ENCODE results near the gene XYLB. TPM values are rescaled to one million over a fixed set of nuclear protein-coding genes. Genes with fewer than 3 reads are reported as not detected.

The XYLB gene
- total RNA-seq, 1 experiment from 2014 or later = 18.1 TPM

DNA sequence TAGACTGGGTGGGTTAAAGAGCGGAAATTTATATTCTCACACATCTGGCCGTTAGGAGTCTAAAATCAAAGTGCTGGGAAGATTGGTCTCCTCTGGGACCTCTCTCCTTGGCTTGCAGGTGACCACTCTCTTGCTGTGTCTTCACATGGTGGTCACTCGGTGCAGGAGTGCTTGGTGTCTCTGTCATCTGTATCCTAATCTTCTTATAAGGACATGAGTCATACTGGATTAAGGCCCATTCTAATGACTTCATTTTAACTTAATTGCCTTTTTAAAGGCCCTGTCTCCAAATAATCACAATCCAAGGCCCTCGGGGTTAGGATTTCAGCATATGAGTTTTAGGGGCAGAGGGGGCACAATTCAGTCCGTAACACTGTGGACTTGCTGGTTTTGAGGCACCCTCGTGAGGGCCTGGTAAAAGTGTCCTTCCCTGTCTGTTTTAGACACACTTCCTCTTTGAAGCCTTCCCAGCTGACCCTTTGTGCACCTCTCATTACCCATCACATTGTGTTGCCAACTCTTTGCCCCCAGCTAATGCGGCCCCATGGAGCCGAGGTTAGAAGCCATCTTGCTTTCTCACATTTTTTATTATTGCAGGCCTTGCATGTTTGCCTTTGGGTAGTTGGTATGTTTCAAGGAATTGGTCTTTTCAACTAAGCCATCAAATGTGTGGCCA is 3.2 kb downstream of the XYLB start:
- in situ Hi-C loops (cut with HindIII; ENCODE audit: low pct_unique_long_range_greater_than_20kb, low sequenced_read_pairs) = no loop called here
- no peak for DNase-seq (ENCODE audit: low read depth, low spot score)

DNA sequence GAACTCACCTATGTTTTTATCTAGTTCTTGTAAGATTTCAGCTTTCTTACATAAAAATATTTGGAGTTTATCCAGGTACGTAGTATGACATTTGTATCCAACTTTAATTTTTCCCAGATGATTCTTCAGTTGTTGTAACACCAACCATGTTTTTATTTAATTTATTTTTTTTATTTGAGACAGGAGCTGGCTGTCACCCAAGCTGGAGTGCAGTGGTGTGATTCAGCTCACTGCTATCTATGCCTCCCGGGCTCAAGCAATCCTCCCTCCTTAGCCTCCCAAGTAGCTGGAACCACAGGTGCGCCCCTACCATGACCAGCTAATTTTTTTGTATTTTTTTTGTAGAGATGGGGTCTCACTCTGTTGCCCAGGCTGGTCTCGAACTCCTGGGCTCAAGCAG is 6.6 kb downstream of the XYLB start:
- DNase-seq (ENCODE audit: low read depth, low spot score) = no peak
- in situ Hi-C loops (cut with HindIII; ENCODE audit: low pct_unique_long_range_greater_than_20kb, low sequenced_read_pairs) = no loop called here

DNA sequence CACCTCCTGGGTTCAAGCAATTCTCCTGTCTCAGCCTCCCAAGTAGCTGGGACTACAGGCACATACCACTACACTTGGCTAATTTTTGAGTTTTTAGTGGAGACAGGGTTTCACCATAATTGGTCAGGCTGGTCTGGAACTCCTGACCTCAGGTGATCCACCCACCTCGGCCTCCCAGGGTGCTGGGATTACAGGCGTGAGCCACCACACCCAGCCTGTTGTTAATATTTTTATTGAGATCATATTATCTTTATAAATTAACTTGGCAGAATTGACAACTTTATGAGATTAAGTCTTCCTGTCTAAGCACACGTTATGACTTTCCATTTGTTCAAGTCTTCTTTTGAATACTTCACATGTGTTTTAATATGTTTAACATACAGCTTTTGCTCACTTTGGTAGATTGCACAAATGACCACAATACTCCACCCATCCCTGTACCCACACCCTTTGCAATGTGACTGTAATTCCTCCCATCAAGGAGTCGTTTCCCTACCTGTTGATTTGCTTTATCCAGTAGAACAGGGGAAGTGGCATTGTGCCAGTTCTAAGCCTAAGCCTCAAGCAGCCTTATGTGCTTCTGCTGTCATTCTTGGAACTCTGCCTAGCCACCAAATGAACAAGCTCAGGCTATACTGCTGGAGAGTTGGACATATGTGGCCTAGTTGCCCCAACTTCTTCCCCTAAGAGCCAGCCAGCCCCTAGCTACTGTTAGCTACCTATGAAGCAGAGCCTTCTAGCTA is 8.2 kb downstream of the XYLB start:
- no peak for DNase-seq (ENCODE audit: low read depth, low spot score)
- in situ Hi-C loops (cut with HindIII; ENCODE audit: low pct_unique_long_range_greater_than_20kb, low sequenced_read_pairs) = no loop called here

- no peak for DNase-seq (ENCODE audit: low read depth, low spot score)
- in situ Hi-C loops (cut with HindIII; ENCODE audit: low pct_unique_long_range_greater_than_20kb, low sequenced_read_pairs) = no loop called here
Measured at GRCh38 chr3:38359038-38359437, 12.5 kb downstream of the XYLB start.

DNA sequence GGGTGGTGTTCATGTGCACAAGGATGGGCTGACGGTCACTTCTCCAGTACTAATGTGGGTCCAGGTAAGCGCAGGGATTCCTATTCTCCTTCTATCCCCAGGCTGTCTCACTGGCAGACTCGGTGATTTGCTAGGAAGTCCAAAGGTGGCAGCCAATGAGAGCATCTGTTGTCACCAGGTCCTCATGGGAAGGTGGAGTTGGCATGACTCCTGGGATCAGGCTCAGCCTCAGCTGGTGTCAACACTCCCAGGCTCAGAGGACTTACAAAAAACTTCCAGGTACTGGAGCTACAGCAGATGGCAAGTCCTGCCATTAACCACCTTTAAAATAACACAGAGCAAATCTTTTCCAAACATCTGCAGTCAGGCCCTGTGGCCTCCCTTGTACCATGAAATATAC is 13.8 kb downstream of the XYLB start:
- no peak for DNase-seq (ENCODE audit: low read depth, low spot score)
- in situ Hi-C loops (cut with HindIII; ENCODE audit: low pct_unique_long_range_greater_than_20kb, low sequenced_read_pairs) = no loop called here

- DNase-seq (ENCODE audit: low read depth, low spot score) = no peak
- in situ Hi-C loops (cut with HindIII; ENCODE audit: low pct_unique_long_range_greater_than_20kb, low sequenced_read_pairs) = no loop called here
Measured at GRCh38 chr3:38361496-38361895, 14.9 kb downstream of the XYLB start.

DNA sequence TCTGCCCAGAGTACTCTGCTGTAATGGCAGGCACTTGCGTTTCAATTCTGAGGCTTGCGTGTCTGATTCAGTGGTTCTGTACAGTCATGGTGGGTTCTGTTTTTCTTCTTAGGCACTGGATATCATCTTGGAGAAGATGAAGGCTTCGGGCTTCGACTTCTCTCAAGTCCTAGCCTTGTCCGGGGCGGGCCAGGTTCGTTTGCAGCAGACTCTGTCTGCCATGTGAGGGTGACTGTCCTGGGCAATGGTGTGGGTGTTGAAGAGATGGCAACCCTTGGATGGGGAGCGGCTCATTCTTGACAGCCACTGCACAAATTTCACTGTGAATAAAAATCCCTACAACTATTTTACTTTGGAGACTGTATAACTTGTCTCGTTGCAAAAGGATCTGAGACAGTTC is 16.2 kb downstream of the XYLB start:
- DNase-seq (ENCODE audit: low read depth, low spot score) = no peak
- in situ Hi-C loops (cut with HindIII; ENCODE audit: low pct_unique_long_range_greater_than_20kb, low sequenced_read_pairs) = no loop called here

GRCh38 chr3:38364721-38365400 is 18.3 kb downstream of the XYLB start:
- no peak for DNase-seq (ENCODE audit: low read depth, low spot score)
- in situ Hi-C loops (cut with HindIII; ENCODE audit: low pct_unique_long_range_greater_than_20kb, low sequenced_read_pairs) = no loop called here

DNA sequence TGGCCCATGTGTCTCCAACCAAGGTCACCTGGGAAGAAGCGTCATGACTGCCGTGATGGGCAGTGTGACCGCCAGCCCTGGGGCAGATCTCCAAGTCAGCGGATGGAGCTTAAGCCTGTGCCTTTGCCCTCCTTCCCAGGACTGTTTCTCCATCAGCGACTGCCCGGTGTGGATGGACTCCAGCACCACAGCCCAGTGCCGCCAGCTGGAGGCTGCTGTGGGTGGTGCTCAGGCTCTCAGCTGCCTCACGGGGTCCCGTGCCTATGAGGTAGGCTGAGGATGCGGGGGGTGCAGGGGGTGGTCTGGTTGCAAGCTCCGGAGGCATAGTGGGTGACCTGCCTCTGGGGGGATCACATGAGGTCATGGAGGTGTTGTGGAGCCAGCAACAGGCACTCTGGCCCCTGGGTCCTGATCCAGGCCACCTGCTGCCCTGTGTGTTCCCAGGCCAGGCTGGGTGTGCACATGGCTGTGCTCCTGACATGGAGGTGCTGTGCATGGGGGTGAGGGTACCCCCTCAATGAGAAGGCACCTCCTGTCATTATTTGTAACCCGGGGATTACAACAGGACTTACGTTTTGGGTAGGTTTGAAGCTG is 19.0 kb downstream of the XYLB start:
- in situ Hi-C loops (cut with HindIII; ENCODE audit: low pct_unique_long_range_greater_than_20kb, low sequenced_read_pairs) = no loop called here
- no peak for DNase-seq (ENCODE audit: low read depth, low spot score)

GRCh38 chr3:38366082-38366481 is 19.5 kb downstream of the XYLB start:
- no peak for DNase-seq (ENCODE audit: low read depth, low spot score)
- in situ Hi-C loops (cut with HindIII; ENCODE audit: low pct_unique_long_range_greater_than_20kb, low sequenced_read_pairs) = no loop called here

- in situ Hi-C loops (cut with HindIII; ENCODE audit: low pct_unique_long_range_greater_than_20kb, low sequenced_read_pairs) = no loop called here
- DNase-seq (ENCODE audit: low read depth, low spot score) = no peak
Measured at GRCh38 chr3:38367779-38368178, 21.2 kb downstream of the XYLB start.

DNA sequence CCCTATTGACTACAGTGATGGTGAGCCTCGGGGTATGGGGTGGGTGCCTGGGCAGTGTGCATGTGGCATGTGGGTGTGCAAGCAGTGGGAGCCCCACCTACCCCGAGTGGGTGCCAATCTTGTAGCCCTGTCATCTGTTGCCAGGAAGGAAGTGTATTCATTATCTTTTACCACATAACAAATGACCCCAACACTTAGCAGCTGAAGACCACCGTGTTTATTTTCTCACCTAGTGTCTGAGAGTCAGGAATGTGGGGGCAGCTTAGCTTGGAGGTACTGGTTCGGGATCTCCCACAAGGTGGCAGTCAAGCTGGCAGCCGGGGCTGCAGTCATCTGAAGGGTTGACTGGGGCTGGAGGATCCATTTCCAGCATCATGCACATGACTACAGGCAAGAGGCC is 21.7 kb downstream of the XYLB start:
- in situ Hi-C loops (cut with HindIII; ENCODE audit: low pct_unique_long_range_greater_than_20kb, low sequenced_read_pairs) = no loop called here
- DNase-seq (ENCODE audit: low read depth, low spot score) = no peak

DNA sequence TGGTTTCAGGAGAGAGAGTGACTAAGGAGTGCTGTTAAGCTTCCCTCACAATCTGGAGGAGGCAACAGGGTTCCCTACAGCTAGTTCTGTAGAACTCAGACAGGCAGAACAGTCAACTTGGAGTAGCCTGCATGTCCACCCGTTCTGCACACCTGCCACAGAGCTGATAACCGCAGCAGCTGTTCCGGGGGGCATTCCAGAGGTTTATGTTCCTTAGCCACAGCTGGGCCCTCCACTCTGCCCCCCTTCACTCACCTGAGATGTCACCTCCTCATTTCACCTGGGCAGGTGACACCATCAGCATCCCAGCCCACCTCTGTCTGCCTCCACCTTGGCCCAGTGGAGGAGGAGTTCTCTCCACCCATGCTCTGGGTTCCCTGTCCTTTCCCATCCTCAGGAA is 22.6 kb downstream of the XYLB start:
- in situ Hi-C loops (cut with HindIII; ENCODE audit: low pct_unique_long_range_greater_than_20kb, low sequenced_read_pairs) = no loop called here
- no peak for DNase-seq (ENCODE audit: low read depth, low spot score)

GRCh38 chr3:38370149-38370548 is 23.6 kb downstream of the XYLB start:
- DNase-seq (ENCODE audit: low read depth, low spot score) = no peak
- in situ Hi-C loops (cut with HindIII; ENCODE audit: low pct_unique_long_range_greater_than_20kb, low sequenced_read_pairs) = no loop called here

- DNase-seq (ENCODE audit: low read depth, low spot score) = no peak
- in situ Hi-C loops (cut with HindIII; ENCODE audit: low pct_unique_long_range_greater_than_20kb, low sequenced_read_pairs) = no loop called here
Measured at GRCh38 chr3:38370861-38371260, 24.3 kb downstream of the XYLB start.

DNA sequence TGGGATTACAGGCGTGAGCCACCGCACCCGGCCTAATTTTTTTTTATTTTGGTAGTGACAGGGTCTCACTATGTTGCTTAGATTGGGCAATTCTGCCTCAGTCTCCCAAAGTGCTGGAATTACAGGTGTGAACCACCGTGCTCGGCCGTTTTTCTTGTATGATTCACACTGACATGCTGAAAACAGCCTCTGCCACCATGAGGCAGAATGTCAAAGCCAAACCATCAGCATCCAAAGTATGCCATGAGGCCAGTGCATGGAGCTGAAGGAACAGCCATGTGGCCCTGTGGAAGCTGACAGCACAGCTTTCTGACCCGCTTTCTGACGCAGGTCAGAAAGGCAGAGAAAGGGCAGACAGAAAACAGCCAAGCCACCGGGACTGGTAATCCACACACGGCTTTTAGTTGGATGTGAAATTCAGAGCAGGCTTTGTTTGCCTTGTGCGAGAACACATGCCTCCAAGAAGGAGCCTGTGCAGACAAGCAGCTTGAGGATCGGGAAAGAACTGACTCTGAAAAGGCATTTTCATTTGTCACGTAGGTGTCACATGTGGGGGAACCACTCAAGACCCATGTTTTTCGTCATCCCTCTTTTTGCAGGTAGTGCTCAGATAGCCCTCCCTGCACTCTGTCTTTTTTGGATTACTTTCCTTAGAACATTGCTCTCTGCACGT is 25.1 kb downstream of the XYLB start:
- in situ Hi-C loops (cut with HindIII; ENCODE audit: low pct_unique_long_range_greater_than_20kb, low sequenced_read_pairs) = no loop called here
- no peak for DNase-seq (ENCODE audit: low read depth, low spot score)

DNA sequence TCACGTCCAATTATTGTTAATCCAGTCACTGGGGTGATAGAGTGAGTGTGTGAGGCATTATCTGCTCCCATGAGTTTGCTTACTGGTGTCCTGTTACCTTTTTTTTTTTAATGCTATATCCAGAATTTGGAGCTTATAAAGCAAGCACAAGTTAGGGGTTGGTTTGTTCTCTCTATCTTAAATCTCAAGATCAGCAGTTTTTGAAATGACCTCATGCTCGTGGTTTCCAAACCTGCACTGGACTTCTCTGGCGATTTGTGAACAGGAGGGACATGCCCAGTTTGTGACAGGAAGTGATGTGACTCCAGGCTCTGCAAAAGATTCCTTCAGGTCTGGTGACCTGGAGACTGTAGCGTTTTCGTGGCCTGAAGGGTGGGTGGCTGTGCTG is 25.6 kb downstream of the XYLB start:
- no peak for DNase-seq (ENCODE audit: low read depth, low spot score)
- in situ Hi-C loops (cut with HindIII; ENCODE audit: low pct_unique_long_range_greater_than_20kb, low sequenced_read_pairs) = no loop called here

DNA sequence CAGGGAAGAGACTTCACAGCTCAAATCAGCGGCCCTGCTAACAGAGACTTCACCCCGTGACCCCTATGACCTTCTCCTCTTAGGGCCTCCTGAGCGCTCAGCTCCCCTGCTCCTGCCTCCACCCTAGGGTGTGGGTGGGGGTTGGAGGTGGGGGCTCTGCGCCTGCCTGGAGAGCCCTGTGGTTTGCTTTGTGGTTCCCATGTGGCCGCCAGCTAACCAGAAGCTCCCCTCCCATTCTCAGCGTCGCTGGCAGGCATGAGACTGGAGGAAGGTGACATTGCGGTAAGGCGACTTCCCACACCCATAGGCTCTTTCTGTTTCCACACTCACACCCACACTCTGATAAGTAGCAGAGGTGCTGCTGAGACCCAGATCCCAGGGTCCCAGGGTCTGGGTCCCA is 27.6 kb downstream of the XYLB start:
- no peak for DNase-seq (ENCODE audit: low read depth, low spot score)
- in situ Hi-C loops (cut with HindIII; ENCODE audit: low pct_unique_long_range_greater_than_20kb, low sequenced_read_pairs) = no loop called here

Data from SK-MEL-5 (cell line).